ENCODE measurements around the gene SRMS. TPM values are rescaled to one million over a fixed set of nuclear protein-coding genes. Genes with fewer than 3 reads are reported as not detected.

Gene SRMS
- total and polyA plus RNA-seq, 10 donors, result 0.07 to 1.5 (median 0.78) TPM; not detected in 2

DNA sequence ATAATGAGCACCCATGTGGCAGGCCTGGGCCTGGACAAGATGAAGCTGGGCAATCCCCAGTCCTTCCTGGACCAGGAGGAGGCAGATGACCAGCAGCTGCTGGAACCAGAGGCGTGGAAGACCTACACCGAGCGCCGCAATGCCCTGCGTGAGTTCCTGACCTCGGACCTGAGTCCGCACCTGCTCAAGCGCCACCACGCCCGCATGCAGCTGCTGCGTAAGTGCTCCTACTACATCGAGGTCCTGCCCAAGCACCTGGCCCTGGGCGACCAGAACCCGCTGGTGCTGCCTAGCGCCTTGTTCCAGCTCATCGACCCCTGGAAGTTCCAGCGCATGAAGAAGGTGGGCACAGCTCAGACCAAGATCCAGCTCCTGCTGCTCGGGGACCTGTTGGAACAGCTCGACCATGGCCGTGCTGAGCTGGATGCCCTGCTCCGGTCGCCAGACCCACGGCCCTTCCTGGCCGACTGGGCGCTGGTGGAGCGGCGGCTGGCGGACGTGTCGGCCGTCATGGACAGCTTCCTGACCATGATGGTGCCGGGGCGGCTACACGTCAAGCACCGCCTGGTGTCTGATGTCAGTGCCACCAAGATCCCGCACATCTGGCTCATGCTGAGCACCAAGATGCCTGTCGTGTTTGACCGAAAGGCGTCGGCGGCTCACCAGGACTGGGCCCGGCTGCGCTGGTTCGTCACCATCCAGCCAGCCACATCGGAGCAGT is 8.3 kb upstream of the SRMS start:
- intact Hi-C loops (cut with DNase I; ENCODE audit: low total_unique reads), result no loop called here
- DNase-seq, result no peak
- peaks cover 10 to 46% (median 33%) of the 10 kb centered on the region in 6 donors for H3K4me1 ChIP-seq
- no peaks in the 10 kb centered on the region for H3K9me3 ChIP-seq
- H3K27me3 ChIP-seq (replicated peaks in 1 of 7), result peaks cover 0 to 27% (median 5%) of the 10 kb centered on the region in 7 donors
- H3K4me3 ChIP-seq, result no peak overlapping the region
- peak overlapping the region in 1 of 8 donors; percentile 82 for H3K27ac ChIP-seq
- TF ChIP-seq CTCF (IDR thresholded peaks at IDR 0.05 in 8 of 11, conservative IDR thresholded peaks at IDR 0.05 in 3 of 11) (no peak), POLR2AphosphoS5 (IDR thresholded peaks at IDR 0.05) (peak in 2 of 3 donors; percentile 19 to 58), POLR2A (IDR thresholded peaks at IDR 0.05) (no peak)
- peaks cover 0 to 50% (median 23%) of the 10 kb centered on the region in 6 donors for H3K36me3 ChIP-seq
- WGBS, 5 donors, result 89 to 93% (median 90%) methylated on average over 17 to 45 of the region's 45 CpGs

- H3K4me1 ChIP-seq, result peaks cover 10 to 51% (median 33%) of the 10 kb centered on the region in 6 donors
- intact Hi-C loops (cut with DNase I; ENCODE audit: low total_unique reads), result no loop called here
- peak; percentile 83 for DNase-seq
- H3K27ac ChIP-seq, result peak overlapping the region in 5 of 8 donors; percentile 55 to 82 (median 72)
- no peaks in the 10 kb centered on the region for H3K9me3 ChIP-seq
- H3K36me3 ChIP-seq, result peaks cover 0 to 38% (median 12%) of the 10 kb centered on the region in 6 donors
- 50 to 71% (median 62%) methylated on average over 23 to 38 of the region's 38 CpGs for WGBS, 5 donors
- H3K27me3 ChIP-seq (replicated peaks in 1 of 7), result peaks cover 0 to 33% (median 5%) of the 10 kb centered on the region in 7 donors
- H3K4me3 ChIP-seq, result peak overlapping the region; percentile 40 to 73 (median 50)
- TF ChIP-seq CTCF (IDR thresholded peaks at IDR 0.05 in 8 of 11, conservative IDR thresholded peaks at IDR 0.05 in 3 of 11) (no peak), POLR2AphosphoS5 (IDR thresholded peaks at IDR 0.05) (peak in 2 of 3 donors; percentile 18 to 22), POLR2A (IDR thresholded peaks at IDR 0.05) (no peak)
Measured at GRCh38 chr20:63554361-63555278, 7.1 kb upstream of the SRMS start.

- peaks cover 0 to 40% (median 5%) of the 10 kb centered on the region in 7 donors for H3K27me3 ChIP-seq (replicated peaks in 1 of 7)
- H3K27ac ChIP-seq, result peak within 1 kb of the TSS in 7 of 8 donors; percentile 55 to 82 (median 71)
- H3K4me1 ChIP-seq, result peaks cover 10 to 57% (median 33%) of the 10 kb centered on the region in 6 donors
- 1 to 11% (median 2%) methylated on average over 8 to 34 of the region's 34 CpGs for WGBS, 5 donors
- peak within 1 kb of the TSS; percentile 40 to 73 (median 50) for H3K4me3 ChIP-seq
- peaks cover 0 to 32% (median 9%) of the 10 kb centered on the region in 6 donors for H3K36me3 ChIP-seq
- peak in 2 of 3 donors; percentile 35 to 53 for TF ChIP-seq POLR2AphosphoS5 (IDR thresholded peaks at IDR 0.05)
- TF ChIP-seq CTCF (IDR thresholded peaks at IDR 0.05 in 8 of 11, conservative IDR thresholded peaks at IDR 0.05 in 3 of 11), result no peak
- no peak for TF ChIP-seq POLR2A (IDR thresholded peaks at IDR 0.05)
- peak; percentile 91 for DNase-seq
- H3K9me3 ChIP-seq, result no peaks in the 10 kb centered on the region
- intact Hi-C loops (cut with DNase I; ENCODE audit: low total_unique reads), result no loop called here
Measured at GRCh38 chr20:63553933-63554290, 6.4 kb upstream of the SRMS start, which contains the start of gene FNDC11. FNDC11 (plus strand) TSS chr20:63554159; CDS start chr20:63555664, 1,505 bp downstream.

Data from spleen (tissue), 11 donors.